ENCODE data around the gene CA12.

Gene CA12

DNA sequence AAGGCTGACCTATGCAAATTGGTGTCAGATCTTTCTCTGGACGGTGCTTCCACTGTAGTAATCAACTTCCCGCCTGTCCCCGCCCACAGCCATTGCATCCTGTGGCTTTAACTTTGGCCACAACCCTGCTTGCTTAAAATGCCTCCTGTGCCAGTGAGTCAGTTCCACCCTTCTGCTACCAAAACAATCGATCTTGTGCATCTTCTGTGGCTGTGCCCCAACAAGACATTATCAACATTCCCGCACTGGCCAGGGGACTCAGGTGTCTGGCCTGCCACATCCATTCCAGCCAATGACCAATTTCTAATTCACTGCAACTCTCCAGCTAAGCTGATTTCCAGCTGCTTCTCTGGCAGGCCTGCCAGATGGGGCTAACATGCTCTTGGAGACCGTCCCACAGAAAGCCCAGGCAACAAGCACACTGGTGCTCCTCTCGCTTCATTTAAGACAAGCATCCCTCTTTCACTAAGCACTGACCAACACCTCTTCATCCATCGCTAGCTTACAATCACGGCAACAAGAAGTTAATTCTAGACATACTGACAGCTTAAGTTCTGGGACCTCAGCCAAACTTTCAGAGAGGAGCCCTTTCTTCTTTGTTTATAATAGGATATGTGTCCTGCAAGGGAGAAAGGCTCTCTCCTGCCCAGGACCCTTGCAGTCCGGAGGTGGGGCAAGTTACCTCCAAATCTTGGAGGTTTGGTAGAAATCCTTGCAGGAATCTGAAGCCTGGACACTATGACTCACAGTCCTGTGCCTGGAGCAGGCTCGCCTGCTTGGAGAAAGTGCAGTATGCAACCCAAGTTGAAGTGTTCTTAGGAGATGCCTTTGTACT is 6.7 kb downstream of the CA12 start:
- DNase-seq, result peak; percentile 56

- no peak for DNase-seq
Measured at GRCh38 chr15:63373866-63374548, 7.6 kb downstream of the CA12 start.

DNA sequence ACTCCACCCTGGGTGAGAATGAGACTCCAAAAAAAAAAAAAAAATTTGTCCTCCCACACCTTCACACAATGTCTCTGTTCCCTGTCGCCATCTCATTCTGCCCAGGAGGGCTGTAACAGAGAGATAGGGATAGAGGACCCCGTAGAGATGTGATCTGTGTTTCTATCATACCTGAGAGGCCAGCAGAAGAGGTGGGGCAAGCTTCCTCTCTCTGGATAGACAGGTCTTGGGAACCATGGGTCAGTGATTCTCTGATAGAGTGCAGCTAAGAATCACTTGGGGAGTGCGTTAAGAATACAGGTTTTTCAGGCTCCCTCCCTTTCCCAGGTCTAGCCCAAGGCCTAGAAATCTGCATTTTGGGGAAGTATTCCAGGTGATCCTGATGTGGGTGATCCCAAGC is 8.3 kb downstream of the CA12 start:
- no peak for DNase-seq

- DNase-seq, result no peak
Measured at GRCh38 chr15:63372753-63373152, 8.9 kb downstream of the CA12 start.

GRCh38 chr15:63372018-63372705 is 9.5 kb downstream of the CA12 start:
- DNase-seq, result peak; percentile 56

DNA sequence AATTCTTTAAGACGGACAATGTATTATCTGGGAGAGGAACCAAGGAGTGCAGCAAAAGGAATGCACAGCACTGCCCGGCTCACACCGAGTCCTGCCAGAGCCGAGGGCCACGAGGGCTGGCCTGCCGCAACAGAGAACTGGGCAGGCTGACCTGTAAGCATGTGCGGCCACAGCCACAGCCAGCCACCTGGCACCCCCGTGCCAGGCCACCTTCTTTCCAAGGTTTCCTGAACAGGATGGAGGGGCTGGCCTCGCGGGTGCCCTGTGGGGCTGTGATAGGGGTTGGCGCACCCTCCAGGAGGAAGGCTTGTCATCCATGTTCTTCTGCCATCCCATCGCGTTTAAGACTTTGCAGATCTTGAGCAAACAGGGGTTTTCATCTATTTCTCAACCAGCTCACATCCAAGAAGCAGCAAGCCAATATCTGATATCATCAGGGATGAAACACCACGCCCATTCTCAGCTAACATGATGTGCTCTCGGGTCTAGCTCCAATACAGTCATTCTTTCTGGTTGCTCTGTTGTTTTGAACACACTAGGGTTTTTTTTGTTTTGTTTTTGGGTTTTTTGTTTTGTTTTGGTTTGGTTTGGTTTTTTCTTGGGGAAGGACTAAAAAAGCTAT is 10.2 kb downstream of the CA12 start:
- DNase-seq, result no peak

DNA sequence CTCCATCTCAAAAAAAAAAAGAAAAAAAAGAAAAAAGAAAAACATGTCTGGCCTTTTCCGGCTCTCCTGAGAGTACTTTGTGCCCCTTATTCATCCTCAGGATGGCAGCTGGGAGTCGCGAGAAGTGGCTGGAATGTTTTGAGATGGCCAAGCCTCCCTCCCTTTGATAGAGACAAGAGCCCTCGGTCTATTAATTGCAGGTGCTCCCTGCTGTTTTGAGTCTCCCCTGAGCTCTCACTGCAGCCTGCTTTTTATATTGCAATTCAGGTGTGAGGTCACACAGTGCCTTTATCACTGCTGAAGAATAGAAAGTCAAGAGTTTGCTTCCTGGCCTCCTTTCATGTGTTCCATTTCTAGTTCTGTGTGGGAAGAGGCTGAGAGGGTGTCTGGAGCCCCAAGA is 10.9 kb downstream of the CA12 start:
- DNase-seq, result no peak

- no peak for DNase-seq
Measured at GRCh38 chr15:63369781-63370180, 11.9 kb downstream of the CA12 start.

DNA sequence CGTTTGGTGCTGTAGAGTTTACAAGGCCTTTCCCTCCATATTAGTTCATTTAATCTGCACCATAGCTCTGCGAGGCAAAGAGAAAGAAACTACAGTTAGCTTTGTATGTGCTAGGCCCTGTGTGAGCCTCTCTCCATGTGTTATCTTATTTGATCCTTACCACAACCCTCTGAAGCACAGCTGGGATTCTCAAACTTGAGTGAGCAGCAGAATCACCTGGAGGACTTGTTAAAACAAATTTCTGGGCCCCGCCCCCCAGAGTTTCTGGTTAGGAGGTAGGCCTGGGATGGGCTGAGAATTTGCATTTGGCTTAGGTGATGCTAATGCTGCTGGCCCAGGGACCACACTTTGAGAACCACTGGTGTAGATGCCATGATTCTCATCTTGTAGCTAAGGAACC is 12.3 kb downstream of the CA12 start:
- no peak for DNase-seq

- no peak for DNase-seq
Measured at GRCh38 chr15:63368503-63368902, 13.1 kb downstream of the CA12 start.

GRCh38 chr15:63367900-63368299 is 13.7 kb downstream of the CA12 start:
- no peak for DNase-seq

GRCh38 chr15:63367390-63367789 is 14.3 kb downstream of the CA12 start:
- DNase-seq, result no peak

DNA sequence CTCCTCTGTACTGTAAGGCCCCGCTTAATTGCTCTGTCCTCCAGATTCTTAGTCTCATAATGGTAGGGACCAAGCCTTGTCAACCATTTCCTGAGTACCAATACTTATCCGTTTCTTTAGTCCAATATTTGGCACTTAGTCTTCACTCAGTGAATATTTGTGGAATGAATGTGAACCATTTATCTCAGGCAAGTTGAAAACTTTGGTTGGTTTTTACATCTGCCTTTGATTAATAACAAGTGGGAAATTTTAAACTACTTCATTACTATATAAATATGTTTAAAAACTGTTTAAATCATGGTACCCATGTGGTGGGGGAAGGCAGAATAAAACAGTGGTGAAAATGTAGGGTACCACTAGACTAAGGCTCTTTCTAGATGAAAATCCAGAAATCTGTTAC is 15.2 kb downstream of the CA12 start:
- DNase-seq, result no peak

- DNase-seq, result no peak
Measured at GRCh38 chr15:63365273-63365680, 16.4 kb downstream of the CA12 start.

DNA sequence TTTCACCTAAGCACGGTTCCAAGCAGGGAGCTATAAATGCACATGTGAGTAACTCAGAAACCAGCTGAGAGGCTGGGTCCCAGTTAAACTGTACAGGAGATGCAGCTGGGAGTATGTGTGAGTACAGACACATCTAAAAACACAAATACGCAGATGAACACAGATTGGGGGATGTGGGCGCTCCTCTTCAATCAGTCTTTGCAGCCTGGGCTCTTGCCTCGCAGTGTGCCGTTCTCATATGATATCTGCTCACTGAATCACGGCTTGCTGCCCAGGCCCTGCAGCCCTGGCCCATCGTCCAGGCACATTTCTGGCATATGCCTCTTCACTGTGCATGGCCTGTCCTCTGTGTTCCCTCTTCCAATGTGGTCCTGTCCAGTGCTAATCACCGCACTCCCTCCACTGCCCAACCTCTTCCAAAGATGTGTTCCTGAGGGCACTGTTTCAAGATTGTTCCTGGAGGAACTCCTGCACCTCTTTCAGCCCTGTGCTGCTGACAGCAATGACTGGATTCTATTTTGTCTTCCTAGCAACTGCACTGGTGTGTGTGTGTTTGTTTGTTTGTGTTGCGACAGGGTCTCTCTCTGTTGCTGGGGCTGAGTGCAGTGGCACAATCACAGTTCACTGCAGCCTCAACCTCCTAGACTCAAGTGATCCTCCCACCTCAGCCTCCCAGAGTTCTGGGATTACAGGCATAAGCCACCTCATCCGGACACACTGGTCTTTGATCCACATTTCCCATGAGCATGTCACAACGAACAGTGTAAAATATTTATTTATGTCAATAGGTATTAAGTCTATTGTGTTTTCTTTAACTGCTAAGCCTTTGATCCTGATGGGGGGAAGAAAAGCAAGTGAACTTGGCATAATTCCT is 17.0 kb downstream of the CA12 start:
- DNase-seq, result no peak

GRCh38 chr15:63363292-63363691 is 18.4 kb downstream of the CA12 start:
- no peak for DNase-seq

DNA sequence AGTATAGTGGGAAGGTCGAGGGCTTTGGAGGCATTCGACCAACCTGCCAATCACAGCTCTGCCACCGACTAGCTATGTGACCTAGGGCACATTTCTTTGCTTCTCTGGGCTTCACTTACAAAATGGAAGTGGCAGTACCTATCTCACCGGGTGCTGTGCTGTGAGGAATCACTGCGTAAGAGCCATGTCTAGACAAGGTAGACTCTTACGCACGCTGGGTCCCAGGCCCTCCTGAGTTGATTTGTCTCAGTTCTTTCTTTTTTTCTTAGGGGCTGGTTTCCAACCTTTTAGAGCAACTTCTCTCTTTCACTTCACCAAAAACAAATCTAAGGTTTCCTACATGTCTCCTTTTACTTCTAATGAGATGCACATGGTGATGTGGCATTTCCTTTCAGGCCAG is 18.8 kb downstream of the CA12 start:
- no peak for DNase-seq

DNA sequence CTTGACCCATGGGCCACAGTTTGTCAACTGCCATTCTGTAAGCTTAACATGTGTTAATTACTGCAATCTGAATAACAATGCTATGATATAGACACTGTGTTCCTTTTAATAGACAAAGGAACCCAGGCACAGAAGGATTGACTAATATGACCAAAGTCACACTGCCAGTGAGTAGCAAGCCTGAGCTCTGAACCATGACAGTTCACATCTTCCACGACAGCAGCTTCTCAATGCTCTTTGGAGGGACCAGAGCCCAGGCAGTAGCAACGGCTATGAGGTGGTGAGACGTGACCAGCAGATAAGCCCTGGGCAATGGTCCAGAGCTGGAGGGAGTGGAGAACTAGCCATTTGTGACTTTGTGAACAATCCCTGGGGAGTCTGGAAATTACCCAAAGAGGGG is 19.4 kb downstream of the CA12 start:
- no peak for DNase-seq

DNA sequence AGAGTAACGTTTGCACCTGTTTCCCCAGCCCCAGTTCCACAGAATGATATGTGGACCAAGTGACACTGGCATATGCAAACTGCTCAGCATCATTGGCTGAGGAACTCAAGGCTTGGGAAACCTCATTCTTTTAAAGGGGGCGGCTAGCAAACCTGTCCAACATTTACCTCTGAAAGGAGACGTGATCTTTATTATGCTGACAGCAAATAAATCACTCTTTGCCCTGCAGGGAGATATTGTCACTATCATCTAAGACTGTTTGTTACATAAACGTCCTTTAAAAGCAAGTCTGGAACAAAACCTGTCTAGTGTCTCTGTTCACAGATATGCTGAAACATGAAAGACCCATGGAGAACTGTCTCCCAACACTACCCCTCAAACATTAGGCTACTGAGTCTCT is 21.5 kb downstream of the CA12 start:
- DNase-seq, result no peak

DNA sequence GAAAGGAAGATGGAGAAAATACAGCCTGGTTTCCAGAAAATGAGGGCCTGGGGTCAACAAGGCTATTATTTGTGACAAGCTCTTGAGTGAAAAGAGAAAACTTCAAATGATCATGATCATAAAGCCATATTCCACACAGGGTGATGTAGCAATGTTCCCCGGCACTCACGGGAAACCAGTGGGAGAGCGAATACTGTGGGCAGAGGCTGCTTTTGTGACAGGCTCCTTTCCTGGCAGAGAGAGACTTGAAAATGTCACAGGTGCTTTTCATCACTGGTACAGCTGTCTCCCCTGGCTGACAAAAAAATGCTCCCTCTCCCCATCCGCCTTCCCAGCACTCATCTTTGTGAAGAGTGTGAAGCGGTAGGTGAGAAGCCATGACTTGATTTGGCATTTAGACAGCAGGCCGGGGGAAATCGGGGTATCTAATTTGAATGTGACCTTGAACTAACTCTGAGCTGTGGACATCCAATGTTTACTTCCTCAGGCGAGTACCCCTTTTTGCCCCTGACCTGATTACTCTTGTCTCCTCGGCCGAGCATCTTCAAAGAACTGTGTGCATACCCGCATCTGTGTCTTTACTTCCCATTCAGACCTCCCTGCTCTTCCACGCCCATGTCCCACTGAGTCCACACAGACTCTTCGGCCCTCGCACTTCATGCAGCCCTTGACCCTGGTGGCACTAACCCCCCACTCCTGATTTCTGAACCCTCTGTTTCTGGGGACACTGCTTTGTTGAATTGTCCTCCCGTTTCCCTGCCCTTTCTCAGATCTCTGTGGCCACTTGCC is 23.2 kb downstream of the CA12 start:
- no peak for DNase-seq

DNA sequence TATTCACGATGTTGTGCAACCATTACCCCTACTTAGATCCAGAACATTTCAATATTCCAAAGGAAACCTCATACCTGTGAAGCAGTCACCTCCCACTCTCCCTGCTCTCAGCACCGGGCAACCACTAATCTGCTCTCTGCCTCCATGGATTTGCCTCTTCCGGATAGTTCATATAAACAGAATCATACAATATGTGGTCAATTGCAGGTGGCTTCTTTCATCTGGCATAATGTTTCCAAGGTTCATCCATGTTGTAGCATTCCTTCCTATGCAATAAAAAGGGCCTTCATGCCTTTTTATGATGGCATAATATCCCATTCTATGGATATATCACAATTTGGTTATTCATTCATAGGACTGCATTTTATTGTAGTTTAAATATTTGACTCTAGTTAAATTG is 23.9 kb downstream of the CA12 start:
- no peak for DNase-seq

GRCh38 chr15:63357061-63357460 is 24.6 kb downstream of the CA12 start:
- DNase-seq, result no peak

Data from stimulated activated CD4-positive, alpha-beta T cell treated with anti-CD3 and anti-CD28 coated beads, Interleukin-15, amount 100 ng/mL, for 24 hours (primary cell).